WERI-Rb-1 (cell line): ENCODE results near the gene PNMA8B.
"Not testable (repeated sequence)": the region's sequence is repeated elsewhere in the genome, so short reads cannot be mapped to it uniquely, and the experiment has no call there.

Source experiments
- DNase-seq: peaks from one replicate; pipeline ENCODE4 v3.0.0-alpha.2; 2020
- H3K27ac ChIP-seq: fragments of 250-450 bp; sonication (Bioruptor Pico); 2 replicates; pipeline ENCODE4 v1.5.1; 2020; ENCODE audit warnings: mild to moderate bottlenecking, moderate library complexity
- H3K27me3 ChIP-seq: fragments of 250-450 bp; sonication (Bioruptor Pico); 2 replicates; pipeline ENCODE4 v1.5.1; 2021; ENCODE audit warnings: mild to moderate bottlenecking, low read depth, moderate library complexity; ENCODE audit not compliant: insufficient read depth, severe bottlenecking
- H3K36me3 ChIP-seq: fragments of 250-450 bp; sonication (Bioruptor Pico); 2 replicates; pipeline ENCODE4 v1.5.1; 2020; ENCODE audit warnings: mild to moderate bottlenecking, moderate library complexity
- H3K4me3 ChIP-seq: 2 replicates; pipeline ENCODE4 v1.5.1; 2011; ENCODE audit warnings: low read depth, mild to moderate bottlenecking, control low read depth, low read length
- H3K9me3 ChIP-seq: fragments of 250-450 bp; sonication (Bioruptor Pico); 2 replicates; pipeline ENCODE4 v1.5.1; 2021; ENCODE audit warnings: mild to moderate bottlenecking, moderate library complexity; ENCODE audit not compliant: severe bottlenecking
- TF ChIP-seq, protein P1 (sequence below): IDR thresholded peaks from 2 replicates; pipeline ENCODE4 v1.5.1; 2011; ENCODE audit warnings: low read depth, mild to moderate bottlenecking, control low read depth, inconsistent platforms, low read length

Gene PNMA8B

DNA sequence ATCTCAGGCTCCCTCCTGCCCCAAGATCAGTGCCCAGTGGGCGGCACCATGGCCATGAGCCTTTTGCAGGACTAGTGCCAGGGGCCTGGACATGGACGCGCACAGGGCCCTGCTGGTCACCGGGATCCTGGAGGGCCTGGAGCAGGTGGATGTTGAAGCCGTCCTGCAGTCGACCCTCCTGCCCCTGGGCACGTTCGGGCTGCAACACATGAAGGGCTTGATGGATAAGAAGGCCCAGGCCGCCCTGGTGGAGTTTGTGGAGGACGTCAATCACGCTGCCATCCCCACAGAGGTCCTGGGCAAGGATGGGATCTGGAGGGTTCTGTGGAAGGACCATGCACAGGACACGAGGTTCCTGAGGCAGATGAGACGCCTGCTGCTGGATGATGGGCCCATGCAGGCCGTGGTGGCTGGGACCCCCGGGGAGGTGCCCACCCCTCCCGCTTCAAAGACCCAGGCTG is 38.0 kb upstream of the PNMA8B start:
- DNase-seq = no peak
- TF ChIP-seq, protein P1, sequence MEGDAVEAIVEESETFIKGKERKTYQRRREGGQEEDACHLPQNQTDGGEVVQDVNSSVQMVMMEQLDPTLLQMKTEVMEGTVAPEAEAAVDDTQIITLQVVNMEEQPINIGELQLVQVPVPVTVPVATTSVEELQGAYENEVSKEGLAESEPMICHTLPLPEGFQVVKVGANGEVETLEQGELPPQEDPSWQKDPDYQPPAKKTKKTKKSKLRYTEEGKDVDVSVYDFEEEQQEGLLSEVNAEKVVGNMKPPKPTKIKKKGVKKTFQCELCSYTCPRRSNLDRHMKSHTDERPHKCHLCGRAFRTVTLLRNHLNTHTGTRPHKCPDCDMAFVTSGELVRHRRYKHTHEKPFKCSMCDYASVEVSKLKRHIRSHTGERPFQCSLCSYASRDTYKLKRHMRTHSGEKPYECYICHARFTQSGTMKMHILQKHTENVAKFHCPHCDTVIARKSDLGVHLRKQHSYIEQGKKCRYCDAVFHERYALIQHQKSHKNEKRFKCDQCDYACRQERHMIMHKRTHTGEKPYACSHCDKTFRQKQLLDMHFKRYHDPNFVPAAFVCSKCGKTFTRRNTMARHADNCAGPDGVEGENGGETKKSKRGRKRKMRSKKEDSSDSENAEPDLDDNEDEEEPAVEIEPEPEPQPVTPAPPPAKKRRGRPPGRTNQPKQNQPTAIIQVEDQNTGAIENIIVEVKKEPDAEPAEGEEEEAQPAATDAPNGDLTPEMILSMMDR = no peak
- Histone ChIP-seq H3K9me3 (no peaks in the 10 kb centered on the region), H3K4me3 (no peak overlapping the region), H3K27me3 (no peaks in the 10 kb centered on the region), H3K36me3 (no peaks in the 10 kb centered on the region), H3K27ac (no peak overlapping the region)

GRCh38 chr19:46533078-46533620 is 37.5 kb upstream of the PNMA8B start:
- no peak overlapping the region for H3K27ac ChIP-seq
- TF ChIP-seq, protein P1 = no peak
- H3K9me3 ChIP-seq = no peaks in the 10 kb centered on the region
- no peaks in the 10 kb centered on the region for H3K27me3 ChIP-seq
- DNase-seq = no peak
- H3K36me3 ChIP-seq = no peaks in the 10 kb centered on the region
- no peak overlapping the region for H3K4me3 ChIP-seq

DNA sequence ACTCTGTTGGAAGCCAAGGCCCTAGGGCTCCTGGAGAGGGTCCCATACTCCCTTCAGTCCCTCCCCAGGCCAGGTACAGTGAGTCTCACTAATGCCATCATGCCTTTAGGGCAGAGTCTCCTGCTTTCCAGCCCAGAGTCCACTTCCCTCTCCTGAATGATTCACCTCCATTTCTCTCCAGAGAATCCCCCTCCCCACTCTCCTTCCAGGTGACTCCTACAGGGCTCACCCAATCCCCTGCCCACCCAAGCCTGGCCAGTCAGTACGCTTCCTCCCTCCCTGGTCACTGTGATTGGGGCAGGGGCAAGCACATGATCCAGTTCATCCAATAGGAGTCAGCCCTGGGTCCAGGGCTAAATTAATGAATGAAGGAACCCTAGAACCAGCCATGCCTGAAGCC is 35.0 kb upstream of the PNMA8B start:
- Histone ChIP-seq H3K4me3 (no peak overlapping the region), H3K9me3 (no peaks in the 10 kb centered on the region), H3K27ac (no peak overlapping the region), H3K27me3 (no peaks in the 10 kb centered on the region), H3K36me3 (no peaks in the 10 kb centered on the region)
- DNase-seq = no peak
- TF ChIP-seq, protein P1 = no peak

DNA sequence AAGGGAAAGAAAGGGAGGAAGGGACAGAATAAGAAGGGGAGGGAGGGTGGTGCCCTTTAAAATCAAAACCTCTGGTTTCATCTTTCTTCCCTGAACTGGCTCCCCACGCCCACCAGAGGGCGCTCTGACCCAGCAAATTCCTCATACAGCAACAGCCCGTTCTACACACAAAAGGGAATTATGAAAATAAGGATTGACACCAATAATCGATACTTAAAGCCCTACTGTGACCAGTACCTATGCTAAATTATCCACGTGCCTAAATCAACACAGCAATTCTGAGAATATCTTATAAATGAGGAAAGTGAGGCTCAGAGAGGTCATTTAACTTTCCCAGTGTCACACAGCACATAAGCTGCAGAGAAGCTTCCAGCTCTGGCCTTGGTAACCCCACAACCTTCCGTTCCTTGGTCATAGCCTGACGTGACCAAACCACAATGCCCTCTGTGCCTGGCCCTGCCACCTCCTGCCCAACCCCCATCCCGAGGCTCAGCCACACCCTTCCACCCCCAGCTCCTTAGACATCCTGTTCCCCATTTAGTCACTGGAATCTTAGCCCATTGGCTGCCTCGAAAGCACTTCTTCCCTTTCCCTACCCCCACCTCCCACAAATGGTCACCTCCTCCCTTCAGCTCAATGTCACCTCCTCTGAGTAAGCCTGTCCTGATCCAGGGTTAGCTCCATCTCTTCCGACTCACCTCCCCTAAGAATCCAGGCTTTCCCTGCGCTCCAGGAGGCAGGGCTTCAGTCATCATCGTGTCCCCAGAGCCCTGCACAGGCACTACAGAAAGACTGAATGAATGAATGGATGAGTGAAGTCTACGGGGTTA is 34.2 kb upstream of the PNMA8B start:
- no peaks in the 10 kb centered on the region for H3K27me3 ChIP-seq
- TF ChIP-seq, protein P1 = peak; percentile 64
- no peaks in the 10 kb centered on the region for H3K9me3 ChIP-seq
- H3K4me3 ChIP-seq = no peak overlapping the region
- no peaks in the 10 kb centered on the region for H3K36me3 ChIP-seq
- H3K27ac ChIP-seq = no peak overlapping the region
- DNase-seq = peak; percentile 59

DNA sequence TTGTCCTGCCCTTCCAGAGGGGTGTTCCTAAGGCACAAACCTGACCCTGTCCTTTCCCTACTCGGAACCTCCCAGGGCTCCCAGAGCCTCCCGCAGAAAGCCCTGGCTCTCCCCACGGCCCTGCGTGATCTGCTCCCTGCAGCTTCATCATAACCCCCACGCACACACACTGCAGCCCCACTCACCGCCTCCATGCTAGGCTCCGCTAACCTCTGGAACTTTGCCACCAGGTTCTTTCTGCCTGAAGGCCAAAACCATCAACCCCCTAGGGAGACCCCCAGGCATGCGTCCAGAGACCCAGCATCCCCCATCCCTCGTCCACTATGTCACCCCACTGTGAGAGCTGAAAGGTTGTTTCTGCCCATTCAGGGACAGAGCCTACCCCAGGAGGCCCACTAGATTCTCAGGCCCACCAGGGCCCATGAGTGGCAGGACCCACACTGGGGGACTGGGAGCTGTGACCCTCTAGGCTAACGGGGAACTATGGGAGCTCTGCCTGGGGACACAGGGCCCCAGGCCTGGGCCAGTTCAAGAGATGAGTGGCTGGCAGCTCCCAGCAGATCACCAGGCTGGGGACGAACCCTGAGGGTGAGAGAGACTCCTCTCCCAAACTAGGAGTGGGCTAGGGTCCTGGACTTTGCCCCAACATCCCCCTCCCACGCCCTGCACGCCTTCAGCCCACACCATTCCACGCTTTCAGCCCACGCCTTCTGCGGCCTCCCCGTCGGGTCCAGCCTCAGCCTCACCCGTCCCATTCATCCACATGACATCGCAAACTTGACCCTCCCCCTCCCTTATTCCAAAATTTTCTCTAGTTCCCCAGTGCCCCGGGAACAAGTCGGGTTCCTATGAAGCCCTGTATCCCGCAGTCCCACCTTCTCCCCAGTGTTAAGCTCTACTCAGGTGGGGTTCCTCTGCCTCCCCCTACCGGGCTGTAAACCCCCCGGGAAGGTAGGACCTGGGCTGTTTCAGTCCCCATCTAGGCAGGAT is 33.2 kb upstream of the PNMA8B start:
- Histone ChIP-seq H3K27me3 (no peaks in the 10 kb centered on the region), H3K4me3 (no peak overlapping the region), H3K9me3 (no peaks in the 10 kb centered on the region), H3K36me3 (no peaks in the 10 kb centered on the region), H3K27ac (no peak overlapping the region)
- TF ChIP-seq, protein P1 = no peak
- no peak for DNase-seq

DNA sequence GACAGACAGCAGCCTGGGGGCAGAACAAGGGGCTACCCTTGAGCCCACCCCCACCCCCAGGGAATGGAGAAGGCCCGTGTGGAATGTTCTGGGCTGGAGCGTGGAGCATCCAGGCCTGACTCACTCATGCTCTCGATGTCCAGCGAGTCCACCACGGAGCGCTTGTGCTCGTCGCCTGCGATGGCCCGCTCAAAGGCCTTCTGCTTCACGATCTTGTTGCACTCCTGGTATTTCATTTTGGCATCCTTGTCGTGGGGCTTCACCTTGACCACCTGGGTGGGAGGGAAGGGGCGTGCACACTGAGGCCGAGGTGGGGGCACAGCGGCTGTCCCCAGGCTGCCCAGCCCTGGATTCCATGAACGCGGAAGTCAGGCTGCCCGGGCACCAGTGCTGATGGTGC is 31.1 kb upstream of the PNMA8B start:
- H3K27me3 ChIP-seq, H3K9me3 ChIP-seq, H3K4me3 ChIP-seq, H3K27ac ChIP-seq, DNase-seq, H3K36me3 ChIP-seq: not testable (repeated sequence)
